ENCODE results near the gene TFB1M.

GRCh38 chr6:155257796-155258195, 56.5 kb downstream of the TFB1M start:
- TF ChIP-seq CTCF (IDR thresholded peaks at IDR 0.05; ENCODE audit: low read length) (no peak), EZH2phosphoT487 (IDR thresholded peaks at IDR 0.05; ENCODE audit: low read length) (no peak), EZH2 (optimal IDR thresholded peaks at IDR 0.05; ENCODE audit: low read depth, low read length) (no peak)

Measured in MM.1S (cell line).